ENCODE data around the gene GLP1R.

DNA sequence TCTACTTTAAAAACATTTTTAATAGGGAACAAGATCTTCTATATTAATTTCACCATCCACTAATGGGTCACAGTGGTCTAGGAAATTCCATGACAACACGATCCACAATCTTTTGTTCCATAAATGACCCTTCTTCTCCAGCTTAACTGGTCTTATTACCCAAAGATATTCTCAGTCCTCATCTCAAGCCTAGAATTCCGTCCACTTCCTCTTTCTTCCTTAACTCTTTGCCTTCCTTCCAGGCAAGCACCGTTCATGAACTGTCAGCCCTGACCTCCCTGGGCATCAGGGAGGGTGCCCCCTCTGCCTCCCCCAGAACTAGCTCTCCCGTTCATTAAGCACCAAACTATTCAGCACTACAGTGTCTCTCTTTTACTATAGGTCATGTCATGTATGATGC is 58.5 kb downstream of the GLP1R start:
- TF ChIP-seq CTCF (conservative IDR thresholded peaks at IDR 0.05; ENCODE audit: low read depth, low read length) (no peak), EZH2 (IDR thresholded peaks at IDR 0.05; ENCODE audit: low read length, unreplicated experiment) (no peak), EZH2phosphoT487 (IDR thresholded peaks at IDR 0.05; ENCODE audit: borderline replicate concordance, low read length) (no peak)
